GDM1 (cell line): ENCODE measurements around the gene DHX16.
"Not testable (repeated sequence)": the region's sequence is repeated elsewhere in the genome, so short reads cannot be mapped to it uniquely, and the experiment has no call there.

Experiments
- DNase-seq: peaks from one replicate; lab custom pipeline; 2025; lab: John Stamatoyannopoulos, UW

The DHX16 gene

GRCh38 chr6:30678964-30679726, 6.3 kb upstream of the DHX16 start:
- peak; percentile 83 for DNase-seq

- DNase-seq: no peak
Measured at GRCh38 chr6:30676660-30677285, 4.0 kb upstream of the DHX16 start.

GRCh38 chr6:30670760-30671527, 1.9 kb downstream of the DHX16 start:
- DNase-seq: no peak

- not testable (repeated sequence) for DNase-seq
Measured at GRCh38 chr6:30666300-30666699, 6.5 kb downstream of the DHX16 start.

GRCh38 chr6:30664994-30665767, 7.6 kb downstream of the DHX16 start:
- DNase-seq: no peak

- not testable (repeated sequence) for DNase-seq
Measured at GRCh38 chr6:30657922-30658321, 14.9 kb downstream of the DHX16 start.

GRCh38 chr6:30657454-30657853, 15.4 kb downstream of the DHX16 start:
- DNase-seq: no peak

- DNase-seq: peak; percentile 15
Measured at GRCh38 chr6:30656513-30656912, 16.3 kb downstream of the DHX16 start.

GRCh38 chr6:30655743-30656094, 17.1 kb downstream of the DHX16 start:
- no peak for DNase-seq

GRCh38 chr6:30654798-30655742, 17.7 kb downstream of the DHX16 start:
- no peak for DNase-seq

- DNase-seq: no peak
Measured at GRCh38 chr6:30651143-30651542, 21.7 kb downstream of the DHX16 start.

GRCh38 chr6:30647242-30648116, 25.3 kb downstream of the DHX16 start:
- peak; percentile 75 for DNase-seq

- DNase-seq: peak; percentile 89
Measured at GRCh38 chr6:30646450-30647241, 26.2 kb downstream of the DHX16 start, which contains the start of gene C6orf136. Gene C6orf136, plus strand, starts transcription at chr6:30647133. Its CDS starts 99 bp downstream, at chr6:30647232.

GRCh38 chr6:30645989-30646388, 26.8 kb downstream of the DHX16 start:
- DNase-seq: no peak

- no peak for DNase-seq
Measured at GRCh38 chr6:30644769-30645168, 28.0 kb downstream of the DHX16 start.

- no peak for DNase-seq
Measured at GRCh38 chr6:30643656-30644055, 29.1 kb downstream of the DHX16 start.

- peak; percentile 74 for DNase-seq
Measured at GRCh38 chr6:30641048-30641447, 31.8 kb downstream of the DHX16 start.

GRCh38 chr6:30640481-30640880, 32.3 kb downstream of the DHX16 start:
- no peak for DNase-seq

- DNase-seq: no peak
Measured at GRCh38 chr6:30635834-30636233, 37.0 kb downstream of the DHX16 start.
